DND-41 (cell line): ENCODE results near the gene TBC1D9.

Source experiments
- ATAC-seq: fragments of 200-7000 bp; cut with Tn5 transposase; 3 replicates; pipeline ENCODE4 v1.9.1; 2021; ENCODE audit warnings: low read depth; ENCODE audit not compliant: insufficient read depth
- DNase-seq: peaks from one replicate; pipeline ENCODE4 v3.0.0-alpha.2; 2020
- H2AFZ ChIP-seq: 2 replicates; pipeline ENCODE4 v1.6.0; 2012; ENCODE audit warnings: low read depth, low read length
- H3K27ac ChIP-seq: 2 replicates; pipeline ENCODE4 v1.5.1; 2012; ENCODE audit warnings: low read length, inconsistent platforms
- H3K27me3 ChIP-seq: fragments of 200-600 bp; sonication (generic); 2 replicates; pipeline ENCODE4 v1.6.0; 2012; ENCODE audit warnings: low read length, mild to moderate bottlenecking, inconsistent platforms; ENCODE audit not compliant: insufficient read depth, poor library complexity
- H3K36me3 ChIP-seq: 2 replicates; pipeline ENCODE4 v1.5.1; 2012; ENCODE audit warnings: low read length, inconsistent platforms; ENCODE audit not compliant: insufficient read depth
- H3K4me1 ChIP-seq: 2 replicates; pipeline ENCODE4 v1.5.1; 2012; ENCODE audit warnings: mild to moderate bottlenecking, low read length; ENCODE audit not compliant: insufficient read depth
- H3K4me2 ChIP-seq: 2 replicates; pipeline ENCODE4 v1.6.0; 2012; ENCODE audit warnings: mild to moderate bottlenecking, moderate library complexity, low read length, inconsistent platforms; ENCODE audit not compliant: insufficient read depth
- H3K4me3 ChIP-seq, 2 experiments: fragments of 200-600 bp in 1 of 2; shearing (Covaris generic) in 1 of 2; 2 replicates each; pipeline ENCODE4 v1.5.1; 2012 to 2016; ENCODE audit warnings: inconsistent platforms in 2 of 2, low read length in 2 of 2, mild to moderate bottlenecking in 2 of 2, low read depth in 1 of 2, moderate library complexity in 1 of 2
- H3K79me2 ChIP-seq: 2 replicates; pipeline ENCODE4 v1.6.0; 2012; ENCODE audit warnings: low read length, inconsistent platforms; ENCODE audit not compliant: insufficient read depth
- H3K9ac ChIP-seq: 2 replicates; pipeline ENCODE4 v1.6.0; 2012; ENCODE audit warnings: low read depth, mild to moderate bottlenecking, inconsistent platforms, low read length, moderate library complexity
- H3K9me3 ChIP-seq: 2 replicates; pipeline ENCODE4 v1.5.1; 2012; ENCODE audit warnings: low read length, moderate library complexity, mild to moderate bottlenecking, inconsistent platforms; ENCODE audit not compliant: insufficient read depth, severe bottlenecking
- H4K20me1 ChIP-seq: 2 replicates; pipeline ENCODE4 v1.6.0; 2012; ENCODE audit warnings: low read length; ENCODE audit not compliant: insufficient read depth
- EZH2 ChIP-seq: IDR thresholded peaks from 3 replicates; pipeline ENCODE4 v1.6.1; 2012; ENCODE audit warnings: borderline replicate concordance, low read depth, mild to moderate bottlenecking, moderate library complexity, low read length, inconsistent platforms; ENCODE audit not compliant: severe bottlenecking
- TF ChIP-seq, protein P1 (sequence below): IDR thresholded peaks from 2 replicates; pipeline ENCODE4 v1.5.1; 2012; ENCODE audit warnings: borderline replicate concordance, low read length, moderate library complexity, mild to moderate bottlenecking; ENCODE audit not compliant: poor library complexity, severe bottlenecking; ENCODE audit errors: extremely low read depth

The TBC1D9 gene

DNA sequence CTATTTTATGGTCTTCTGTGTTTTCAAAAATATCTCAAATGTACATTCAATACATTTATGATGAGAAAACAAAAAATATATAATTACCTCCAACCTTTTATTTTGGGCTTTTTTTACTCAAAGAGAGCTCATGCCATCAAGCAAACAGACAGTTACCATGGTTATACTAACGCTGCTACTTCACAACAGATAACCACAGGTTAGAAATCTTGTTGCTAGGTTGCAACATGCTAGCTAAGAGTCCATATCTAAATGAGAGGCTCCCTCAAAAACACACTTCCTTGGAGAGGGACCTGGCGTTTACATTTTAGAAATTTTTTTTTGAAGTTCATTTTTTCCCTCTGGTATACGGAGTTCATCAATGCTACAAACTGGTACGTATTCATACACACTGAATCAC lies 44.3 kb downstream of the TBC1D9 start:
- DNase-seq: no peak
- no peaks in the 10 kb centered on the region for H4K20me1 ChIP-seq
- H2AFZ ChIP-seq: no peak overlapping the region
- H3K9ac ChIP-seq: no peak overlapping the region
- no peaks in the 10 kb centered on the region for H3K36me3 ChIP-seq
- no peaks in the 10 kb centered on the region for H3K27me3 ChIP-seq
- H3K9me3 ChIP-seq: no peaks in the 10 kb centered on the region
- no peaks in the 10 kb centered on the region for H3K79me2 ChIP-seq
- TF ChIP-seq, protein P1, sequence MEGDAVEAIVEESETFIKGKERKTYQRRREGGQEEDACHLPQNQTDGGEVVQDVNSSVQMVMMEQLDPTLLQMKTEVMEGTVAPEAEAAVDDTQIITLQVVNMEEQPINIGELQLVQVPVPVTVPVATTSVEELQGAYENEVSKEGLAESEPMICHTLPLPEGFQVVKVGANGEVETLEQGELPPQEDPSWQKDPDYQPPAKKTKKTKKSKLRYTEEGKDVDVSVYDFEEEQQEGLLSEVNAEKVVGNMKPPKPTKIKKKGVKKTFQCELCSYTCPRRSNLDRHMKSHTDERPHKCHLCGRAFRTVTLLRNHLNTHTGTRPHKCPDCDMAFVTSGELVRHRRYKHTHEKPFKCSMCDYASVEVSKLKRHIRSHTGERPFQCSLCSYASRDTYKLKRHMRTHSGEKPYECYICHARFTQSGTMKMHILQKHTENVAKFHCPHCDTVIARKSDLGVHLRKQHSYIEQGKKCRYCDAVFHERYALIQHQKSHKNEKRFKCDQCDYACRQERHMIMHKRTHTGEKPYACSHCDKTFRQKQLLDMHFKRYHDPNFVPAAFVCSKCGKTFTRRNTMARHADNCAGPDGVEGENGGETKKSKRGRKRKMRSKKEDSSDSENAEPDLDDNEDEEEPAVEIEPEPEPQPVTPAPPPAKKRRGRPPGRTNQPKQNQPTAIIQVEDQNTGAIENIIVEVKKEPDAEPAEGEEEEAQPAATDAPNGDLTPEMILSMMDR: no peak
- no peak for TF ChIP-seq EZH2
- no peak overlapping the region for H3K27ac ChIP-seq
- H3K4me2 ChIP-seq: no peak overlapping the region
- no peak for ATAC-seq
- no peak overlapping the region for H3K4me3 ChIP-seq
- H3K4me1 ChIP-seq: no peaks in the 10 kb centered on the region

DNA sequence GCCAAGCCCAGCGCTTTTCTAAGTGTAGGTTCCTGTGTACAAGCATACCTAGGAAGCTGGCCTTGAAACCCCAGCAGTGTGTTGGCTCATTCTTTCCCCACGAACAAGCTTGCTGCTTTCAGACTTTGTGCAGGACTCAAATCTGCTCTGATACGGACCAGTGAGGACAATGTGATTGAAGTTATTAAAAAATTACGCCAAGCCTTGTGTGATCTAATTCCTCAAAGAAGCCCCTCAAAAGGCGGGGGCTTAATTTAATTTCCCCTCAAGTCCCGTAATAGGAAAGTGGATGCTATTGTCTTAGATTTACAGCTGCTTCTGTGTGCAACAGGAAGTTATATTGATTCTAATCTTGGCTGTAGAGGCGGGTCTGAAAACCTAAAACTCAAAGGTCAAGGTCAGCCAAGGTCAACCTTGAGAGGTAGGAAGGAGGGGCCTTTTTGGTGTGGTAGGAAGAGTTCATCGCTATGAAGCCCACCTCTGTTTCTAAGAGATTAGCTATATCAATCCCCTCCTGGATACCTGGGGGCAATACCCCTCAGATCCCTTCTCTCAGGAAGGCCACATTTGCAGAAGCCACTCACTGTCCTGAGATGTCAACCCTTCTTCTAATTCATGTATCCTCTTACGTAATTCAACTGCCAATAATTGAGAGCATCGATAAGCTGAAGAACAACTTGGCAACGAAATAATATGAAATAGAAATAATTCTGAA lies 45.1 kb downstream of the TBC1D9 start:
- no peak overlapping the region for H3K4me2 ChIP-seq
- no peaks in the 10 kb centered on the region for H3K4me1 ChIP-seq
- H4K20me1 ChIP-seq: no peaks in the 10 kb centered on the region
- no peaks in the 10 kb centered on the region for H3K79me2 ChIP-seq
- DNase-seq (no peak), ATAC-seq (no peak)
- H3K9ac ChIP-seq: no peak overlapping the region
- H3K36me3 ChIP-seq: no peaks in the 10 kb centered on the region
- H3K4me3 ChIP-seq: no peak overlapping the region
- no peak overlapping the region for H2AFZ ChIP-seq
- H3K27ac ChIP-seq: no peak overlapping the region
- no peaks in the 10 kb centered on the region for H3K27me3 ChIP-seq
- H3K9me3 ChIP-seq: no peaks in the 10 kb centered on the region
- TF ChIP-seq EZH2: no peak
- TF ChIP-seq, protein P1: no peak

DNA sequence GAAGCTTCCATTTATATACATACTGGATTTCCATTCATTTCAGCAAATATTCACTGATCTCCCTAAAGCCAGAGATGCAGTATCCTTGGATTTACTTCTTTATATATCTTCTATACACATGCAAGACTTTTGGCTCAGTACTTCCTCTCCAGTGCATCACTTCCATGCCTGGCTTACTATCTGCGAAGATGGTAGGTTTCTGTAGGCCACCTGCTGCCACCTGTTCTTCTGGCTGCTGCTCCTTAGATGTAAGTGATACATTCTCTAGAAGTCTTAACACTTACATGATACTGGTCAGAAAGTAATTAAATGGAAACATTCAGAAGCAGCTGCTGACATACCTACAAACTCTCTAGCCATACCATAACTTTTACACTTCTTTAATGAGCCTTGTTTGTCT lies 48.9 kb downstream of the TBC1D9 start:
- Histone ChIP-seq H2AFZ (no peak overlapping the region), H3K9me3 (no peaks in the 10 kb centered on the region), H3K27ac (no peak overlapping the region), H3K36me3 (no peaks in the 10 kb centered on the region), H3K4me2 (no peak overlapping the region), H3K27me3 (peaks cover 1% of the 10 kb centered on the region), H3K9ac (no peak overlapping the region), H3K79me2 (no peaks in the 10 kb centered on the region), H3K4me1 (no peaks in the 10 kb centered on the region), H4K20me1 (no peaks in the 10 kb centered on the region), H3K4me3 (no peak overlapping the region)
- ATAC-seq: no peak
- DNase-seq: no peak
- TF ChIP-seq EZH2: no peak

DNA sequence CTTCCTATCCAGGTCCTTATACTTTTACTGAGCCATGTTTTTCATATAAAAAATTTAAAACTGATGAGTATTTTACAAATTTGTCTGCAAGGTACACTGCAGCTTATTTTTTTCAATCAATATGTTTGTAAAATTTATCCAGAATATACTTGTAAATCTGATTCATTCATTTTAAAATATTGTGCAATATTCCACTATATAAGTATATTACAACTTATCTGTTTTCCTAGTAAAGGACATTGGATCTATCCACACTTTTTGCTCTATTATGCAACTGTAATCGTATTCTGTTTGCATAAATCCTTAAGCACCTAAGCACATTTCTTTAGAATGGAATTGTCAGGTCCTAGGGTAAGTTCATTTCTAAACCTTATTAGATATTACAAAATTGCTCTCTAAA lies 49.5 kb downstream of the TBC1D9 start:
- Histone ChIP-seq H3K9me3 (no peaks in the 10 kb centered on the region), H3K4me1 (no peaks in the 10 kb centered on the region), H3K9ac (no peak overlapping the region), H3K27me3 (peaks cover 4% of the 10 kb centered on the region), H4K20me1 (no peaks in the 10 kb centered on the region), H3K4me2 (no peak overlapping the region), H3K79me2 (no peaks in the 10 kb centered on the region), H3K4me3 (no peak overlapping the region), H3K36me3 (no peaks in the 10 kb centered on the region), H3K27ac (no peak overlapping the region), H2AFZ (no peak overlapping the region)
- TF ChIP-seq EZH2: no peak
- TF ChIP-seq, protein P1: no peak
- DNase-seq (no peak), ATAC-seq (no peak)
